Gastrocnemius medialis (tissue), 4 donors: Measurements from ENCODE around the gene ACO2. TPM values are rescaled to one million over a fixed set of nuclear protein-coding genes. Genes with fewer than 3 reads are reported as not detected.

Experiments
- ATAC-seq, 2 donors: fragments of 150-250 bp; one replicate each; pipeline ENCODE4 v1.9.1; 2016
- DNase-seq, 2 donors: peaks; one replicate each; pipeline ENCODE4 v3.0.0-alpha.2; 2019
- H3K27ac ChIP-seq, 4 donors: fragments of 200-600 bp; sonication (generic); 1 replicate in 1 of 4; 2 replicates in 3 of 4; pipeline ENCODE4 v1.5.1; 2016 to 2018; ENCODE audit warnings: mild to moderate bottlenecking in 2 of 4, moderate library complexity in 1 of 4
- H3K27me3 ChIP-seq, 3 donors: fragments of 200-600 bp; sonication (generic) in 2 of 3; 1 replicate in 1 of 3; 2 replicates in 2 of 3; pipeline versions ENCODE4 v1.5.1 to v1.6.0; 2016 to 2019; ENCODE audit warnings: mild to moderate bottlenecking in 1 of 3, moderate library complexity in 1 of 3
- H3K36me3 ChIP-seq, 2 donors: fragments of 200-600 bp; sonication (generic) in 1 of 2; one replicate each; pipeline ENCODE4 v1.5.1; 2017 to 2018
- H3K4me1 ChIP-seq, 2 donors: fragments of 200-600 bp; sonication (generic) in 1 of 2; one replicate each; pipeline ENCODE4 v1.5.1; 2016 to 2017; ENCODE audit warnings: mild to moderate bottlenecking in 2 of 2
- H3K4me3 ChIP-seq, 4 donors: fragments of 200-600 bp; sonication (generic) in 3 of 4; 1 replicate in 1 of 4; 2 replicates in 3 of 4; pipeline ENCODE4 v1.5.1; 2016 to 2019; ENCODE audit warnings: mild to moderate bottlenecking in 2 of 4
- H3K9me3 ChIP-seq, 3 donors: fragments of 200-600 bp; sonication (generic) in 2 of 3; 1 replicate in 1 of 3; 2 replicates in 2 of 3; pipeline ENCODE4 v1.5.1; 2016 to 2019
- POLR2A ChIP-seq, 2 donors: fragments of 450-650 bp; IDR thresholded peaks; one replicate each; pipeline ENCODE4 v1.6.1; 2017; ENCODE audit warnings: antibody characterized with exemption in 2 of 2, mild to moderate bottlenecking in 2 of 2, moderate library complexity in 2 of 2
- in situ Hi-C, 4 donors: fragments of 200-750 bp; cut with MboI; loops; one replicate each; pipeline versions ENCODE4 v1.15.0 to v1.8.0; 2017; ENCODE audit warnings: low sequenced_read_pairs in 4 of 4
- intact Hi-C: fragments of 100-400 bp; cut with DNase I; formaldehyde crosslinking; loops from one replicate; pipeline ENCODE4 v1.15.1; 2023; ENCODE audit warnings: low total_unique reads
- total RNA-seq, 4 donors: library from RNA; depleted of rRNA; stranded (reverse); fragments of >200 nt; gene quantifications; one replicate each; pipeline versions ENCODE4 v1.1.0 to v1.2.3, GENCODE V29; 2016
- TF ChIP-seq, protein P1 (sequence below), 5 experiments: fragments of 450-650 bp in 3 of 5; fragments of 200-600 bp in 2 of 5; sonication (generic) in 2 of 5; IDR thresholded peaks in 4 of 5; conservative IDR thresholded peaks in 1 of 5; 1 replicate in 4 of 5; 2 replicates in 1 of 5; pipeline ENCODE4 v1.5.1; 2016 to 2019; ENCODE audit warnings: antibody characterized with exemption in 5 of 5, mild to moderate bottlenecking in 3 of 5, moderate library complexity in 3 of 5

The ACO2 gene
- 100 to 1,000 TPM; 361 to 763 (median 473) TPM for total RNA-seq

DNA sequence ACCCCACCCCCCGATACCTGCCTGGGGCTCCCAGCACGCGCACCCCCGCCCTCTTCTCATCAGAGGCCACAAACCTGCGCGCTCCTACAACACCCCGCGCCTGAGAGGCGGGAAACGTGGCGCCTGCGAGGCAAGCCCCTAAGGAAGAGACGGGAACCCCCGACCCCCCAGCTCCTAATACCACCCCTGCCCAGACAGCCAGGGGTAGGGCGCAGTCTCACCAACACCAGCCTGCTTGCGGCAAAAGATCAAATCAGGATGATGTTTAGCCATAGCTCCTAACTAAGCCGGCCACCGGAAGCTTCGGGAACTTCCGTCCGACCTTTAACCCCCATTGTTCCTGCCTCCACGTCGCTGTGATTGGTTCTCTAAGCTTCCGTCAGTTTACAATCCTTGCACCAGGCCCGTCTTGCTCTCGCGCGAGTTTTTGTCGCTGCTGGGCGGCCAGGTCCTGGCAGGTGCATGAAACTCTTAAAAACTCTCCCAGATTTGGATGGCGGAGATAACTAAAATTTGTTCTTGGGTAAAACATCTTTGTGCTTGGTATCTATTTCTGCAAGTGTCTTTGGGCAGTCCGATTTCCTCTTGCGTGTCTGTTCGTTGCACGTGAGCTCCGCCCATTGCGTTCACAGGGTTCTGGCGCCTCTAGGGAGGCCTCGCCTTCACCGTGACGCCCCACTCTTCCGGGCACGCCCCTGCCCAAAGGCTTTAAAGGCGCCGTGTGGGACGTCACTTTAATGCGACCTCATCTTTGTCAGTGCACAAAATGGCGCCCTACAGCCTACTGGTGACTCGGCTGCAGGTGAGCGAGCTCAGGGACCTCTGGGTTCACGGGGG lies at the start of gene ACO2, which contains the start of gene PHF5A:
Gene ACO2, plus strand, starts transcription at position 737 of the 837 bp plus-strand sequence. Its CDS starts 30 bp downstream, at position 767.
Gene PHF5A, minus strand, starts transcription at position 312 of the 837 bp plus-strand sequence. Its CDS starts 39 bp downstream, at position 273.
- Histone ChIP-seq H3K9me3 (no peaks in the 10 kb centered on the region), H3K4me1 (peaks cover 44 to 51% of the 10 kb centered on the region in 2 donors), H3K36me3 (peaks cover 0 to 41% of the 10 kb centered on the region in 2 donors), H3K4me3 (peak within 1 kb of the TSS; percentile 77 to 94 (median 88)), H3K27me3 (no peaks in the 10 kb centered on the region), H3K27ac (peak within 1 kb of the TSS; percentile 96 to 98 (median 96))
- DNase-seq (peak; percentile 95 to 96), ATAC-seq (peak; percentile 89 to 93)
- in situ Hi-C loops = no loop called here
- TF ChIP-seq POLR2A (IDR thresholded peaks at IDR 0.05) = peak; percentile 93 to 95
- TF ChIP-seq, protein P1, sequence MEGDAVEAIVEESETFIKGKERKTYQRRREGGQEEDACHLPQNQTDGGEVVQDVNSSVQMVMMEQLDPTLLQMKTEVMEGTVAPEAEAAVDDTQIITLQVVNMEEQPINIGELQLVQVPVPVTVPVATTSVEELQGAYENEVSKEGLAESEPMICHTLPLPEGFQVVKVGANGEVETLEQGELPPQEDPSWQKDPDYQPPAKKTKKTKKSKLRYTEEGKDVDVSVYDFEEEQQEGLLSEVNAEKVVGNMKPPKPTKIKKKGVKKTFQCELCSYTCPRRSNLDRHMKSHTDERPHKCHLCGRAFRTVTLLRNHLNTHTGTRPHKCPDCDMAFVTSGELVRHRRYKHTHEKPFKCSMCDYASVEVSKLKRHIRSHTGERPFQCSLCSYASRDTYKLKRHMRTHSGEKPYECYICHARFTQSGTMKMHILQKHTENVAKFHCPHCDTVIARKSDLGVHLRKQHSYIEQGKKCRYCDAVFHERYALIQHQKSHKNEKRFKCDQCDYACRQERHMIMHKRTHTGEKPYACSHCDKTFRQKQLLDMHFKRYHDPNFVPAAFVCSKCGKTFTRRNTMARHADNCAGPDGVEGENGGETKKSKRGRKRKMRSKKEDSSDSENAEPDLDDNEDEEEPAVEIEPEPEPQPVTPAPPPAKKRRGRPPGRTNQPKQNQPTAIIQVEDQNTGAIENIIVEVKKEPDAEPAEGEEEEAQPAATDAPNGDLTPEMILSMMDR (IDR thresholded peaks at IDR 0.05 in 4 of 5, conservative IDR thresholded peaks at IDR 0.05 in 1 of 5) = peak in 2 of 5 experiments; percentile 26 to 45
- intact Hi-C loops = loop anchor here (1.0 to 10.0 kb wide), 2 partner anchors 20 to 1286 kb away; no protein-coding TSS in a partner anchor

DNA sequence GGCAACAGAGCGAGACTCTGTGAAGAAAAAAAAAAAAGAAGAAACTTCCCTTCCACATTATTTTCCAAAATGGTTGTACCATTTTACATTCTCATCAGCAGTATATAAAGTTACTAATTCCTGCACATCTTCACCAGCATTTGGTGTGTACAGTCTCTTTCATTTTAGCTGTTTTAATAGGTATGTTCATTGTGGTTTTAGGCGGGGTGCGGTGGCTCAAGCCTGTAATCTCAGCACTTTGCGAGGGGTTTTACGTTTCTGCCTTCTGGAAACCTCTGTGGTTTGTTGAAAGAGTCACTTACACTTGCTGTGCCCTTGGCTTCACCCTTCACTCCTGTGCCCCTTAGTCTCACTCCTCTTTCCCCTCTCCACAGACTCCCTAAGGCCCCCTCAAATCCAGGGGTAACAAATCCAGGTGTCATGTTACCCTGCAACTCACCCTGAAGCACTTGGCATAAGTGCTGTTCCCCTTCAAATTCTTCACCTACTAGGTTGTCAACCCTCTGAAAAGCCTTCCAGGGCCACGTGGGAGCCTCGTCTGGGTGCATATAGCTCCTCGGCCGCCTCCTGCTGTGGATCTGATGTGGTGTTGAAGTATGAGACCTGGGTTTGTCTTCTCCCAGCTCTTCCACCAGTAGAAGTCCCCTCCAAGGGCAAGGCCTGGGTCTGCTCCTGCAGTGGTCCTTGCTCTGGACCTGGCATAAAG lies 43.1 kb upstream of the ACO2 start:
- in situ Hi-C loops (no loop called here), intact Hi-C loops (no loop called here)
- no peak overlapping the region for H3K4me3 ChIP-seq
- H3K4me1 ChIP-seq = peaks cover 28 to 38% of the 10 kb centered on the region in 2 donors
- no peaks in the 10 kb centered on the region for H3K9me3 ChIP-seq
- DNase-seq (no peak), ATAC-seq (no peak)
- peak overlapping the region; percentile 92 to 100 (median 99) for H3K27ac ChIP-seq
- TF ChIP-seq POLR2A (IDR thresholded peaks at IDR 0.05) = no peak
- TF ChIP-seq, protein P1 (IDR thresholded peaks at IDR 0.05 in 4 of 5, conservative IDR thresholded peaks at IDR 0.05 in 1 of 5) = no peak
- H3K27me3 ChIP-seq = no peaks in the 10 kb centered on the region
- peaks cover 0 to 8% of the 10 kb centered on the region in 2 donors for H3K36me3 ChIP-seq

DNA sequence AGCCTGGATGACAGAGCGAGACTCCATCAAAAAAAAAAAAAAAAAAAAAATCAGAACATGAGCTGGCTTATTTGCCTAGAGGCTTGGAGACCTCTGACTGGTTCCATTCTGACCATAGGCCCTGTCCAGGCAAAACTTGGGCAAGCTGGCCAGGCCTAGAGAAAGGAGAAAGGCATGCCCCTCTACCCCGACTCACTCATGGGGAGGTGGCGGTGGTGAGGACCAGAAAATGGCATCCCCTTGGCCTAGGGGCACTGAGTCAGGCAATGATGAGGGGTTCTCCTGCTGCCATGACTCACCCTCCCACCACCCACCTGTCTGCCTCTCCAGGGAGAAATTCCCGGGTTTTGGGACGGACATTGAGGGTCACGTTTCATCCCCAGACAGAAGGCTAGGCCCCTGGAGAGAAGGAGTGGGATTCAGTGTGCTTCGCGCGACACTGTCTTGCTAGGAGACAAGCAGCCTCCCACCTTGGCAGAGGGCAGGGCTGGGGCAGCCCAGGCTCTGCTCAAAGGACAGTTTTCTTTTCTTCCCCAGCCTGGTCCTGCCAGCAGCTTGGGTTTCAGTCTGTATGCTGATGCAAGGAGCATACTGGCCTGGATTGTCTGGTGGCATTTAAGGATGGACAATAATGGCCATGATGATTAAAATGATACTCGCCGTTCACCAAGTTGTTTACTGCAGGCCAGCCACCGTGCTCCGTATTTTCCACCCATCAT lies 39.5 kb upstream of the ACO2 start:
- peak; percentile 72 to 91 for DNase-seq
- Histone ChIP-seq H3K4me3 (peak overlapping the region in 1 of 4 donors; percentile 4), H3K9me3 (no peaks in the 10 kb centered on the region), H3K4me1 (peaks cover 37 to 50% of the 10 kb centered on the region in 2 donors), H3K27me3 (no peaks in the 10 kb centered on the region), H3K27ac (peak overlapping the region; percentile 92 to 100 (median 99)), H3K36me3 (peaks cover 0 to 5% of the 10 kb centered on the region in 2 donors)
- in situ Hi-C loops (no loop called here), intact Hi-C loops (no loop called here)
- ATAC-seq = peak; percentile 84
- peak in 1 of 2 donors; percentile 35 for TF ChIP-seq POLR2A (IDR thresholded peaks at IDR 0.05)
- TF ChIP-seq, protein P1 (IDR thresholded peaks at IDR 0.05 in 4 of 5, conservative IDR thresholded peaks at IDR 0.05 in 1 of 5) = no peak

DNA sequence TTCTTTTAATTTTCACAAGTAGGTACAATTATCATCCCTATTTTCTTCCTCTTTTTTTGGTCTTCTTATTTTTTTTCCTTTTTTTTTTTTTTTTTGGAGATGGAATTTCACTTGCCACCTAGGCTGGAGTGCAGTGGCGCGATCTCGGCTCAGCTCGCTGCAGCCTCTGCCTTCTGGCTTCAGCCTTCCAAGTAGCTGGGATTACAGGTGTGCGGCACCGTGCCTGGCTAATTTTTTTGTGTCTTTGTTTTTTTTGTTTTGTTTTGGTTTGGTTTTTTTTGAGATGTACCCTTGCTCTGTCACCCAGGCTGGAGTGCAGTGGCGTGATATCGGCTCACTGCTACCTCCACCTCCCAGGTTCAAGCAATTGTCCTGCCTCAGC lies 39.0 kb upstream of the ACO2 start:
- DNase-seq = no peak
- H3K27ac ChIP-seq = peak overlapping the region; percentile 92 to 100 (median 99)

More for the DNA sequence above, 39.0 kb upstream of the ACO2 start:
- H3K4me3 ChIP-seq = peak overlapping the region in 1 of 4 donors; percentile 4
- no peaks in the 10 kb centered on the region for H3K9me3 ChIP-seq
- H3K27me3 ChIP-seq = no peaks in the 10 kb centered on the region
- in situ Hi-C loops = no loop called here
- H3K4me1 ChIP-seq = peaks cover 42 to 55% of the 10 kb centered on the region in 2 donors
- TF ChIP-seq, protein P1 (IDR thresholded peaks at IDR 0.05 in 4 of 5, conservative IDR thresholded peaks at IDR 0.05 in 1 of 5) = no peak
- no peak for TF ChIP-seq POLR2A (IDR thresholded peaks at IDR 0.05)
- intact Hi-C loops = no loop called here
- no peak for ATAC-seq
- H3K36me3 ChIP-seq = peaks cover 0 to 10% of the 10 kb centered on the region in 2 donors
